H1 (cell line): Measurements from ENCODE around the gene PFDN1. TPM values are rescaled to one million over a fixed set of nuclear protein-coding genes. Genes with fewer than 3 reads are reported as not detected.

Experiments used
- RBBP5 ChIP-seq: IDR thresholded peaks from 2 replicates; pipeline ENCODE4 v1.7.1; 2012; ENCODE audit warnings: low read depth, mild to moderate bottlenecking, inconsistent platforms, low read length, moderate library complexity, borderline replicate concordance
- polyA plus RNA-seq, 7 experiments: library from polyadenylated mRNA; depleted of rRNA in 3 of 7; stranded (reverse) in 5 of 7; unstranded in 2 of 7; fragments of >200 nt in 5 of 7; fragments of 200-250 nt in 2 of 7; gene quantifications; 1 replicate in 5 of 7; 2 replicates in 1 of 7; 4 replicates in 1 of 7; pipeline versions ENCODE4 v1.2.1 to v1.2.3, GENCODE V29; 2011 to 2013; ENCODE audit warnings: missing spikeins in 2 of 7, mixed read lengths in 2 of 7
- total RNA-seq: library from RNA; stranded (reverse); fragmentation: NEBNext Ultra II Directional; extraction: Animal tissue kit (Norgen Biotek cat#: 25700); gene quantifications from 2 replicates; pipeline ENCODE4 v1.2.1, GENCODE V29; 2021

Gene PFDN1
- total and polyA plus RNA-seq, 2 of the 8 experiments (the other 6 are each of a cell fraction or from before 2014, with no cell fraction given): 53.0 to 89.6 TPM

DNA sequence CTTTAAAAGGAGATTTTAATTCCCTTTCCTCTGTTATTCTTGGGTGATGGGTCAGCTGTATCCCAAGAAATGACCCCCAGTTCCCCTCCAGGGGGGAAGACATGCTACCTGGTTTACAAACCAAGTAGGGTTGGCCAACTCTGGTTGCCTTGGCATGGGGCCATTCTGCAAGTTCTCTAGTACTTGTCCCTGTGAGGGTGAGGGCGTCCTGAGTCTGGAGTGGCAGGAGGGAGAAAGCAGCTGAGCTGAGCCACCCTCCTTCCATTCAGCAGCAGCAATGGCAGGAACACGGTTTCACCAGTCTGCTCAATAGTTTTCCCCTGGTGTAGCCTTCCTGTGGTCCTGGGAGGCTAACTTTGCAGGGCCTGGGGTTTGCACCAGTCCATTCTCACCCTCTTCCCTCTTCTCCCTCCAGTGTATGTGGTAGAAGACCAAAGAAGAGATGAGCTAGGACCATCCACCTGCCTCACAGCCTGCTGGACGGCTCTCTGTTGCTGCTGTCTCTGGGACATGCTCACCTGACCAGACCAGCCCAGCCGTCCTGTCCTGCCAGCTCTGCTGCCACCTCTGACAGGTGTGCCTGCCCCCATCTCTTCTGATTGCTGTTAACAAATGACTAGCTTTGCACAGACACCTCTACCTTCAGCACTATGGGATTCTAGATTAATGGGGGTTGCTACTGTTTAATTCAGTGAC is 59.9 kb downstream of the PFDN1 start (continued):
- TF ChIP-seq RBBP5: no peak
